ENCODE measurements around the gene HMCN1.
"Not testable (repeated sequence)": the region's sequence is repeated elsewhere in the genome, so short reads cannot be mapped to it uniquely, and the experiment has no call there.

HMCN1 gene

GRCh38 chr1:186113461-186113860 is 379.3 kb downstream of the HMCN1 start:
- DNase-seq (ENCODE audit: low read depth, low spot score), result no peak
- H3K27ac ChIP-seq, result no peak overlapping the region

GRCh38 chr1:186118724-186119123 is 384.5 kb downstream of the HMCN1 start:
- DNase-seq (ENCODE audit: low read depth, low spot score), result no peak
- H3K27ac ChIP-seq, result no peak overlapping the region

DNA sequence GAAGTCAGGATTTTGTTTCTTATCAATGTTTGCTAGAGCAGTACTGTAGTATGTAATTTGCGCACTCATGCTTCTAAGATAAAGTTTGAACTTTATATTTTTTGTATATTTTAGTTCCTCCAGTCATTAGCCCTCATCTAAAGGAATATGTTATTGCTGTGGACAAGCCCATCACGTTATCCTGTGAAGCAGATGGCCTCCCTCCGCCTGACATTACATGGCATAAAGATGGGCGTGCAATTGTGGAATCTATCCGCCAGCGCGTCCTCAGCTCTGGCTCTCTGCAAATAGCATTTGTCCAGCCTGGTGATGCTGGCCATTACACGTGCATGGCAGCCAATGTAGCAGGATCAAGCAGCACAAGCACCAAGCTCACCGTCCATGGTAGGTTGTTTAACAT is 388.6 kb downstream of the HMCN1 start:
- no peak for DNase-seq (ENCODE audit: low read depth, low spot score)
- H3K27ac ChIP-seq, result no peak overlapping the region

DNA sequence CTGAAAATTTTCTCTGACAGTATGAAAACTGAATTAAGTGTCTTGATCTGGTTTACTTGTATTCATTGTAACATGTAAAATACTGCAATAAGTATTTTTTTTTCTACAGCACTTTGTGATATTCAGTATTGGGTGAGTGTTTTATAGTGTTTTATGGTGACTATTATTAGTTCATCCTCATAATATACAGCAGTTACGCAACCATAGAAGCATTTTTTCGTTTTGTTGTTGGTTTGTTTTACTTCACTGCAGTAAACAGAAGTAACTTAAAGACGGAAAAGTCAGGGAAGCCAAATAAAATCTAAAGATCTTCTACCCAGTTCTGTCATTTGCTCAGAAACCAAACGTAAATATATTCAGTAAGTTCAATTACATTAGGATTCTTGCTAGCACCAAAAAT is 390.8 kb downstream of the HMCN1 start:
- no peak for DNase-seq (ENCODE audit: low read depth, low spot score)
- no peak overlapping the region for H3K27ac ChIP-seq

DNA sequence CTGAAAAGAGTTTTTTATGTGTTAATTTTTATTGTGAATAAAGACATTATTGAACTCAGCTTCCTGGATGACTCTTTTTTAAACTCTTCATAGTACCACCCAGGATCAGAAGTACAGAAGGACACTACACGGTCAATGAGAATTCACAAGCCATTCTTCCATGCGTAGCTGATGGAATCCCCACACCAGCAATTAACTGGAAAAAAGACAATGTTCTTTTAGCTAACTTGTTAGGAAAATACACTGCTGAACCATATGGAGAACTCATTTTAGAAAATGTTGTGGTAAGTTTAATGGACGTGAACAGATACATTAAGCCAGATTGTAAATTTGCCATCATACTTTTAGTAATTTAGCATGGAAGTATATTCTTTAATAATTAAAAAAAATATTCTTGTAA is 391.3 kb downstream of the HMCN1 start:
- DNase-seq (ENCODE audit: low read depth, low spot score), result no peak
- no peak overlapping the region for H3K27ac ChIP-seq

- DNase-seq (ENCODE audit: low read depth, low spot score), result no peak
- H3K27ac ChIP-seq, result no peak overlapping the region
Observed at GRCh38 chr1:186129758-186130157, 395.6 kb downstream of the HMCN1 start.

GRCh38 chr1:186139115-186139514 is 404.9 kb downstream of the HMCN1 start:
- DNase-seq (ENCODE audit: low read depth, low spot score), result no peak
- no peak overlapping the region for H3K27ac ChIP-seq

DNA sequence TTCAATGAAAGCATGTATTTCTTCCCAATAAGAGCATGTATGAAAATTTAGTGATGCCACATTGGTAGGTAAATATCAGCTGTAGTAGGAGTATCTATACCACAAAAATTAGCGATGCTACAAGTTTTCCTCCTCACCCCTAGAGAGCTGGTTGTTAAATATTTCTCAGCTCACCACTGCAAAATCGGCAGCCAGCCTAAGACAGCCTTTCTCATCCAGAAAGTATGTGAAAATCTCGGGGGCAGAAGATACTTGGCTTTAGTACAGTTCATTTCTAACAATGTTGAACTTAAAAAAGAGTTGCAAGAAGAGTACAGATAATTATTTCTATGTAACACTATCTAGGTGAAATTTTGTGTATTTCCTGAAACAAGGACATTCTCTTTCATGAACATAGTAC is 405.5 kb downstream of the HMCN1 start:
- no peak for DNase-seq (ENCODE audit: low read depth, low spot score)

GRCh38 chr1:186142159-186142558 is 408.0 kb downstream of the HMCN1 start:
- no peak for DNase-seq (ENCODE audit: low read depth, low spot score)

More for the DNA sequence above, 405.5 kb downstream of the HMCN1 start:
- H3K27ac ChIP-seq, result no peak overlapping the region

DNA sequence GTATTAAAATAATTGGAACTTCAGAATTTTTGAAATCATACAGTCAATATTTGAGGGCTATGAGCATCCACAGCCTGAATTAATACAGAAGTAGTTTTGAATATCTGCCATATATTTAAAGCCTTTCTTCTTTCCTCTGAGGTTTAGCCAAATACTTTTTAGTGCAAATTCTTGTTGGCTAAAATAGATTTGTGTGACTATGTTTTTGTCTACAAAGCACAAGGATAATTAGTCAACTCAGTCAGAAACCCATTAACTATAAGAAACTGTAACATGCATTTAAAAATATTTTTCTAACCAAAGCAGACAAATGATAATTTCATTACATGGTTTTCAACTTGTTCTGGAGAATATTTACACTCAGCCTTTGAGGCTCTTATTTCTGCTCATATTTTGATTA is 408.7 kb downstream of the HMCN1 start:
- DNase-seq (ENCODE audit: low read depth, low spot score), result no peak
- H3K27ac ChIP-seq, result no peak overlapping the region

More at GRCh38 chr1:186142159-186142558, 408.0 kb downstream of the HMCN1 start:
- no peak overlapping the region for H3K27ac ChIP-seq

GRCh38 chr1:186143481-186143880 is 409.3 kb downstream of the HMCN1 start:
- no peak overlapping the region for H3K27ac ChIP-seq
- DNase-seq (ENCODE audit: low read depth, low spot score), result no peak

DNA sequence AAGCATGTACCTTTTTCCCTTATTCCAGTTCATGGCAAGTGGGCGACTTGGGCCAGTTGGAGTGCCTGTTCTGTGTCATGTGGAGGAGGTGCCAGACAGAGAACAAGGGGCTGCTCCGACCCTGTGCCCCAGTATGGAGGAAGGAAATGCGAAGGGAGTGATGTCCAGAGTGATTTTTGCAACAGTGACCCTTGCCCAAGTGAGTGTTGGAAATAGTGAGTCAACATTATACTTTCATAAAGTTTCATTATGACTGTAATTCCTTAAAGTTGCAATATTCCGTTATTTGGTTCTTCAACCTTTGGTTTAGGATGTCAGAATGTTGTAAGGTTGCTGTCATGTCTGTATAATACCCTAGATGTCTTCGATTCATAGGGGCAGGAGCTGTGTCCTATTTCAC is 410.3 kb downstream of the HMCN1 start:
- no peak for DNase-seq (ENCODE audit: low read depth, low spot score)

DNA sequence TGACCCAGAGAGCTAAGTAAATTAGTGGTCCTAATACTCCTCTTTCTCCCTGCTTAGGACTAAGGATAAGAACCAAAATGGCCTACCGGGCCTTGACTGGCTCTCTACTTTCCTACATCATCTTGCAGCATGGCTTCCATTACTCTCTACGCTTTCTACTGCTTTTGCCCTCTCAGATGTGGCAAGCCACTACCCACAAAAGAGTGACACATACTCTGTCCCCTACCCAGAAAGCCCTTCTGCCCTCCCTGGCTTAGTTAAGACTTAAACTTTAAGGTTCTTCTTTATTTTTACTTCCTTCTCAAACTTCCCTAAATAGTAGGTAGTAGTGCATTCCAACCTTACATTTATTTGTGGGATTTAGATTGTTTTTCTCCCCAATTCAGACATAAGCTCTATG is 412.8 kb downstream of the HMCN1 start:
- no peak for DNase-seq (ENCODE audit: low read depth, low spot score)
- H3K27ac ChIP-seq, result no peak overlapping the region

More for the DNA sequence above, 410.3 kb downstream of the HMCN1 start:
- no peak overlapping the region for H3K27ac ChIP-seq

DNA sequence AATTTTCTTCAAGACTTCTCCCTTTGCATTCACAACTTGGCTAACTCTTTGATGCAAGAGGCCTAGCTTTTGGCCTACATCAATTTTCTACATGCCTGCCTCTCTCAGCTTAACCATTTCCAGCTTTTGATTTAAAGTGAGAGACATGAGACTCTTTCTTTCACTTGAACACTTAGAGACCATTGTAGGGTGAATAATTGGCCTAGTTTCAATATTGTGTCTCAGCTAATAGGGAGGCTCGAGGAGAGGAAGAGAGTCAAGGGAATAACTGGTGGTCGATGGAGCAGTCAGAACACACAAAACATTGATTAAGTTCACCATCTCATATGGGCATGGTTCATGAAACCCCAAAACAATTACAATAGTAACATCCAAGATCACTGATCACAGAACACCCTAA is 415.4 kb downstream of the HMCN1 start:
- no peak overlapping the region for H3K27ac ChIP-seq

DNA sequence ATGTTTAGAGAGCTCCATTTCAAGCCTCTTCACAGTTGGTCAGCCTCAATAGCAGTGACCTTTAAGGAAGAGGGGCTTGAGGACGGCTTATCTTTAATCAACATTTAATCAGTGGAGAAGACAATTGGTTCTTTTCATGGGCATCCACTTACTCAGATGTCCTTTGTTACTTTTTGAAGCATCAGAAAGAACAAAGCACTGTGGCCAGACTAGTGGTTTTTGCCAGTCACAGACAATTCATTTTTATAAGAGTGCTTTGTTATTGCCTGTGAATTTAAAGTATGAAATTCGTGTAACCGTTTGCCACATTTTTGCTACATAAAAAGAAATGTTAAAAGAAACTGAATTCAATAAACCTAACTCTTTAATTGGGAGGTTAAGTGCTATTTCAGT is 418.0 kb downstream of the HMCN1 start:
- no peak for DNase-seq (ENCODE audit: low read depth, low spot score)
- H3K27ac ChIP-seq, result peak overlapping the region; percentile 0

More for the DNA sequence above, 415.4 kb downstream of the HMCN1 start:
- no peak for DNase-seq (ENCODE audit: low read depth, low spot score)

DNA sequence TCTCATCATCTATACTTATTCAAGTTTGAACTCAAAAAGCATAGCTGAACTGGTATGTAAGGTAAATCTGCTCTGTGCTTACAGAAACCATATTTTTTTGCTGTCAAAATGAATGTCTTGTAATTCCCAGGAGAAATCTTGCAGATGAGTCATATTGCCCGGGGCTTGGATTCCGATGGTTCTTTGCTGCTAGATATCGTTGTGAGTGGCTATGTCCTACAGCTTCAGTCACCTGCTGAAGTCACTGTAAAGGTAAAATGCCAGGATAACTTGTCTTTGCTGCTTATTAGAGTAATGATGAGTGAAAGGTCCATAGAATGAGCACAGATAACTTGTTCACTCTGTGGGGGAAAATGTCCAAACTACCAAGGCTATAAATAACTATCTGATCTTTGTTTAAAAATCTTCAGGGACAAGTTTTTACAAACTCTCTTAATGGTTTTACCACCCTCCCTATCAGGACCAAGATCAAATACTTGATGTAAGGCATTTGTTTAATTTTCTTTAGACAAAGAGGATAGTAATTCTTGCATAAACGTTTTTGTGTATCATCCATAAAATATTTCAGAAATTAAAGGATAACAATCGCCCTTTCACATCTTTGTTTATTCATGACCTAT is 418.5 kb downstream of the HMCN1 start:
- peak overlapping the region; percentile 0 for H3K27ac ChIP-seq
- peak; percentile 41 for DNase-seq (ENCODE audit: low read depth, low spot score)

- H3K27ac ChIP-seq, result no peak overlapping the region
- DNase-seq (ENCODE audit: low read depth, low spot score), result no peak
Observed at GRCh38 chr1:186154651-186155050, 420.5 kb downstream of the HMCN1 start.

GRCh38 chr1:186155594-186155993 is 421.4 kb downstream of the HMCN1 start:
- H3K27ac ChIP-seq, result no peak overlapping the region
- peak; percentile 48 for DNase-seq (ENCODE audit: low read depth, low spot score)

DNA sequence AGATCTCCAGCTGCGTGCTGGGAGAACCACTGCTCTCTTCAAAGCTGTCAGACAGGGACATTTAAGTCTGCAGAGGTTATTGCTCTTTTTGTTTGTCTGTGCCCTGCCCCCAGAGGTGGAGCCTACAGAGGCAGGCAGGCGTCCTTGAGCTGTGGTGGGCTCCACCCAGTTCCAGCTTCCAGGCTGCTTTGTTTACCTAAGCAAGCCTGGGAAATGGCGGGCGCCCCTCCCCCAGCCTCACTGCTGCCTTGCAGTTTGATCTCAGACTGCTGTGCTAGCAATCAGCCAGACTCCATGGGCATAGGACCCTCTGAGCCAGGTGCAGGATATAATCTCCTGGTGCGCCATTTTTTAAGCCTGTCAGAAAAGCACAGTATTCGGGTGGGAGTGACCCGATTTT is 428.7 kb downstream of the HMCN1 start:
- not testable (repeated sequence) for H3K27ac ChIP-seq; DNase-seq (ENCODE audit: low read depth, low spot score)

DNA sequence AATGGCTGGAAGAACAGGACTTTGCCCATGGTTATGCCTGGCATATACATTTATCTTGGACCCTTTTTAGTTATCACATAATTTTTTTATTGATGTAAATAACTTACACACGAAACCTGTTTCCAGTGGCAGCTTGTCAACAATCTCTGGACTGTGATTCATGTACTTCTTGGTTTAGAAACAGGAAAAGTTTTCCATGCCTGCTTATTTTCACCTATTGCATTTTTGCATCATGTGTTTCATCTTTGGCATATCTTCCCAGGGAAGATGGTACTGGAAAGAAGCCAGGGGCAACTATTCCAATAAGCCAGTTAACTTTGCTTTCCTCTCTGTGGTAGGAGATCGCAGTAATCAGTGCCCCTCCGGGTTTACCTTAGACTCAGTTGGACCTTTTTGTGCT is 430.6 kb downstream of the HMCN1 start:
- peak overlapping the region; percentile 29 for H3K27ac ChIP-seq
- DNase-seq (ENCODE audit: low read depth, low spot score), result no peak

GRCh38 chr1:186165303-186165702 is 431.1 kb downstream of the HMCN1 start:
- peak overlapping the region; percentile 29 for H3K27ac ChIP-seq
- no peak for DNase-seq (ENCODE audit: low read depth, low spot score)

DNA sequence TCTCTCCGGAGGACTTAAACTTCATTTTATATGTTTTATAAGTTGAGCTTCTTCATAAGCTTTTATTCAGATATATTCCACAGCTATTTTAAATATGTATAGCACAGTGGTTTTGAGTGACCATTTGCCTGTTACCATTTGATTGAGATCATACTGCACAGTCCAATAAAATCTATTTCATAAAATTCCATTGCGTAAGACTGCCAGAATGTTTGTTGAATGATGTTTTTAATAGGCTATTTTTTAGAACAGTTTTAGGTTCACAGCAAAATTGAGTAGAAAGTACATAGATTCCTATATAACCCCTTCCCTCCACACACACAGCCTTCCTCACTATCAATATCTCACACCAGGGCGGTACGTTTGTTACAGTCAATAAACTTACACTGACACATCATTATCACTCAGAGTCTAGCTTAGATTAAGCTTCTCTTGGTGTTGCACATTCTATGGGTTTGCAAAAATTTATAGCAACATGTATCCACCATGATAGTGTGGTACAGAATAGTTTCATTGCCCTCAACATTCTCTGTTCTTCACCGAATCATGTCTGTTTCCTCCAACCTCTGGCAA is 433.0 kb downstream of the HMCN1 start:
- H3K27ac ChIP-seq, result no peak overlapping the region
- no peak for DNase-seq (ENCODE audit: low read depth, low spot score)

All from epithelial cell of prostate (primary cell).